ENCODE results near the gene RREB1. TPM values are rescaled to one million over a fixed set of nuclear protein-coding genes. Genes with fewer than 3 reads are reported as not detected.

Gene RREB1
- total and polyA plus RNA-seq, 2 of the 4 experiments (the other 2 are of a cell fraction): 8.4 to 14.5 TPM

GRCh38 chr6:7075341-7076000 lies 32.3 kb upstream of the RREB1 start:
- intact Hi-C loops (cut with micrococcal nuclease): no loop called here
- Histone ChIP-seq H3K9me3 (ENCODE audit: control insufficient read depth, insufficient read depth, low read length) (no peaks in the 10 kb centered on the region), H2BK5ac (ENCODE audit: low read depth, low read length, poor library complexity, severe bottlenecking) (no peak overlapping the region), H3K36me3 (ENCODE audit: control insufficient read depth, insufficient read depth, low read length) (no peaks in the 10 kb centered on the region), H3K4me3 (ENCODE audit: insufficient read depth, low read depth, low read length) (no peak overlapping the region), H3K56ac (ENCODE audit: extremely low read depth, insufficient read depth, low read length) (no peak overlapping the region), H4K5ac (ENCODE audit: low read depth, low read length) (no peak overlapping the region), H2AK5ac (ENCODE audit: low read depth, low read length) (no peak overlapping the region), H3K27me3 (ENCODE audit: control insufficient read depth, insufficient read depth, low read length) (no peaks in the 10 kb centered on the region), H4K8ac (ENCODE audit: low read depth in 2 of 2, low read length in 2 of 2) (no peak overlapping the region), H3K27ac (ENCODE audit: insufficient read depth, low read length) (no peak overlapping the region), H3K4me1 (ENCODE audit: control insufficient read depth, insufficient read depth, low read length) (no peaks in the 10 kb centered on the region), H3K23ac (ENCODE audit: low read depth, low read length) (no peak overlapping the region), H3K4ac (ENCODE audit: low read depth, low read length) (no peak overlapping the region), H2AFZ (replicated peaks; ENCODE audit: low read length, poor library complexity) (no peak overlapping the region), H2AK9ac (replicated peaks; ENCODE audit: low read depth, low read length, poor library complexity) (no peak overlapping the region), H2BK120ac (ENCODE audit: low read depth, low read length) (no peak overlapping the region), H3K14ac (replicated peaks; ENCODE audit: low read depth, low read length) (no peak overlapping the region), H3K18ac (ENCODE audit: low read depth, low read length) (no peak overlapping the region), H4K20me1 (ENCODE audit: insufficient read depth, low read length) (no peaks in the 10 kb centered on the region), H2BK15ac (ENCODE audit: low read depth, low read length) (no peak overlapping the region), H4K91ac (ENCODE audit: insufficient read depth, low read depth, low read length) (no peak overlapping the region), H3K9ac (ENCODE audit: low read depth, low read length) (no peak overlapping the region), H3K9me1 (ENCODE audit: insufficient read depth, low read length) (no peaks in the 10 kb centered on the region), H2BK20ac (ENCODE audit: low read depth, low read length) (no peak overlapping the region), H3K79me1 (ENCODE audit: low read depth in 1 of 2, low read length in 2 of 2) (no peaks in the 10 kb centered on the region), H3K4me2 (ENCODE audit: low read depth, low read length) (no peak overlapping the region)
- in situ Hi-C loops (cut with MboI; ENCODE audit: low sequenced_read_pairs): no loop called here
- TF ChIP-seq CEBPB (IDR thresholded peaks at IDR 0.05; ENCODE audit: low read depth, low read length) (no peak), CTCF (conservative IDR thresholded peaks at IDR 0.05; ENCODE audit: low read depth, low read length) (no peak), SMC3 (IDR thresholded peaks at IDR 0.05; ENCODE audit: low read depth, low read length) (no peak), RFX5 (IDR thresholded peaks at IDR 0.05; ENCODE audit: low read depth, low read length) (no peak), RCOR1 (IDR thresholded peaks at IDR 0.05; ENCODE audit: insufficient replicate concordance, low read length) (no peak), MAZ (IDR thresholded peaks at IDR 0.05; ENCODE audit: borderline replicate concordance, low read depth, low read length) (no peak), BHLHE40 (IDR thresholded peaks at IDR 0.05; ENCODE audit: low read depth, low read length) (no peak), USF2 (IDR thresholded peaks at IDR 0.05; ENCODE audit: low read depth, low read length) (no peak), MAFK (IDR thresholded peaks at IDR 0.05; ENCODE audit: low read depth, low read length) (no peak), CHD1 (IDR thresholded peaks at IDR 0.05; ENCODE audit: low read depth, low read length) (no peak), NFE2L2 (IDR thresholded peaks at IDR 0.05; ENCODE audit: low read depth, low read length) (no peak), MXI1 (IDR thresholded peaks at IDR 0.05; ENCODE audit: borderline replicate concordance, low read depth, low read length) (no peak), ELK1 (IDR thresholded peaks at IDR 0.05; ENCODE audit: borderline replicate concordance, low read depth, low read length) (no peak), RAD21 (IDR thresholded peaks at IDR 0.05; ENCODE audit: low read length) (no peak), FOS (IDR thresholded peaks at IDR 0.05; ENCODE audit: low read depth, low read length) (no peak), POLR2A (IDR thresholded peaks at IDR 0.05; ENCODE audit: low read depth, low read length) (no peak)
- no TSS peak for BruUV-seq (replicated peaks)
- ChIA-PET CTCF (no interaction called here), POLR2A (ENCODE audit: unreplicated experiment) (no interaction called here)
- ATAC-seq (ENCODE audit: low read depth) (no peak), DNase-seq (no peak)
- 100% methylated on average over 2 of the region's 7 CpGs; no CpG with 5 or more reads in 1 of the 2 experiments for WGBS, 2 experiments (ENCODE audit: extremely low coverage in 2 of 2, insufficient read length in 1 of 2)
- dilution Hi-C loops (cut with HindIII; ENCODE audit: low sequenced_read_pairs, unreplicated experiment): no loop called here
